ENCODE measurements around the gene TMTC3.
"Not testable (repeated sequence)": the region's sequence is repeated elsewhere in the genome, so short reads cannot be mapped to it uniquely, and the experiment has no call there.

TMTC3 gene

GRCh38 chr12:88167384-88167783 is 25.3 kb downstream of the TMTC3 start:
- no peak for DNase-seq

DNA sequence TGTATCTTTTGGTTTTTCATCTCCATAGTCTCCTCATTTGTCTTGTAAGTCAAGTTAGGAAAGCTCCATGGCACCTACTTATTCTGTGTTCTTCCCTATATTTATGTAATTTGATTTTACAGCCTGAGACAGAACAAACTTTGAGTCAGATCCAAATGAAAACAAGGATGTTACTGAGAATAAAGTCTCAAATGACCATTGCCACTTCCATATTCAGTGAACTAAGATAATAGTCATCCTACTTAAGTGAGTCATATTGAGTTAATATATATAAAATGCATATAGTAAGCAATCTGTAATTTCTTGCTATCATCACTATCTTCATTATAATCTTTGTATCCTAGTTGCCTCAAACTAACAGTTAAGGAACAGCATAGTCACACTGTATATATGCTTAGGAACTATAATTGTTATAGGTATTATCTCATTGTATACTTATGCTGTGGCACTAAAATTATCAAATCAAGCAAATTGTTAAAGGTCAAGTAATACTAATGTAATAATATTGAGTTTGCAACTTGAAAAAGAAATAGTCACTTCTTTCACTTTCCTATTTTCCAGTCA is 30.8 kb downstream of the TMTC3 start:
- DNase-seq = no peak

DNA sequence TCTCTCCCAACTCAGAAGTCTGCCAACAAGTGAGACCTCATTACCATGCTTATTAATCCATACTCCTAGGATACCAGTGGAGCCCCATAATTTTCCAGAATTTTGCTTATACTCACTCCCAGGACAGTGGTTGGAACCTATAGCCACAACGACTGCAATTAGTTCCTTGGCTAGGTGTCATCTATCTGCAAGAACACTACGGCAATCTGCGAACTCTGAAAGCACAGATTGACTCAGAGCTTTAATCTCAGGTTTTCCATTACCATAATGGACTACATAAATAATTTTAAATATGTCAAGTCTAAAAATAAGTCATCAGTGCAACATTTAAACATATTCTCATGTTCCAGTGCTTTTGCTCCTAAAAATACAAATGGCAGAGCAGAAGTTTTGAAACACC is 33.4 kb downstream of the TMTC3 start:
- no peak for DNase-seq

GRCh38 chr12:88179436-88180014 is 37.4 kb downstream of the TMTC3 start:
- no peak for DNase-seq

DNA sequence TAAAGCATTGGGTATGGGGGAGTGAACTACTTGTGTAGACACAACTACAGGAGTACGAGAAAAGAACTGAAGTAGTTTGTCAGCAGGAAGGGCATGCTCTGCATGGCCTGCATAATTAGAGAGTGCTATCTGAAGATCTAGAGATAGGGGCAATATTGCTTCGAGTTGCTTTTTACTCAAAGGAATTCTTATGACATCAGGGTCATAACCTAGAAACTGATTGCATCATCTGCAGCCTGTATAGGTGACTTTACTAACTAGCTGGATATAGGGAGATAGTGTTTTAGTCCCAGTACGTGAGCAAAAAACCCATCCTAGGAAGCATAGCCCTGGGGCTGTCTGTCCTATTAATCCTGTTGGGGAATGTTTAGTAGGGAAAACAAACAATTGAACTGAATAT is 39.8 kb downstream of the TMTC3 start:
- no peak for DNase-seq

DNA sequence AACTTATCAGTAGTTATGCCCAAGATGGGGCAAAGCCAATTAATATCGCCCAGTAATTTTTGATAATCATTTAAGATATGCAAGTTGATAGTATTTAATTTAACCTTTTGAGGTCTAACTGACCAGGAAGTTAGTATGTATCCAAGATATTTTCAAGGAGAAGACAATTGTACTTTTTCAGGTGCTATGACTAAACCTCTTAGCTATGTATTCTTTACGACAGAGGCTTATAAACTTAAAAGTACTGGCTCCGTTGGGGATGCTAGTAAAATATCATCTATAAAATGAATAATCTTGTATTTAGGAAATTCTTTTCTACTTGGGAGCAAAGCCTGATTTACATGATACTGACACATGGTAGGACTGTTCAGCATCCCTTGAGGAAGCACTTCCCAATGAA is 40.3 kb downstream of the TMTC3 start:
- no peak for DNase-seq

DNA sequence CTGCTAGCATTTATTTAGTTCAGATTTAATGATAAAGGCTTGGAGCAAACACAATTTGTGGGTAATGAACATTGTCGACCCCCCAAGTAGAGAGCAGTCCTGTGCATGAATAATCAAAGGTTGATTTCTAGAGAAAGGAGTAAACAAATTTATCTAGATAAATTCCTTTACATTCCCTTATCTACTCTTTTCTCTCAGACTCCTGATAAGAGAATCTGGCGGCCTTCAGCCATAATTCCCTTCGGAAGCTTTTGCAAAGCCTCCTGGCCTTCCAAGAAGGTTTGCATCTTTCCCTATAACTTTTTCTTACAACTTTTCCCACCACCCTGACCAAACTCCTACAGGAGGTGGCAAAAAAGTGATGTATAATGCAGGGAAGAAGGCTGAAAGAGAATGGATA is 42.1 kb downstream of the TMTC3 start:
- DNase-seq = no peak

- DNase-seq = no peak
Measured at GRCh38 chr12:88185279-88185678, 43.2 kb downstream of the TMTC3 start.

DNA sequence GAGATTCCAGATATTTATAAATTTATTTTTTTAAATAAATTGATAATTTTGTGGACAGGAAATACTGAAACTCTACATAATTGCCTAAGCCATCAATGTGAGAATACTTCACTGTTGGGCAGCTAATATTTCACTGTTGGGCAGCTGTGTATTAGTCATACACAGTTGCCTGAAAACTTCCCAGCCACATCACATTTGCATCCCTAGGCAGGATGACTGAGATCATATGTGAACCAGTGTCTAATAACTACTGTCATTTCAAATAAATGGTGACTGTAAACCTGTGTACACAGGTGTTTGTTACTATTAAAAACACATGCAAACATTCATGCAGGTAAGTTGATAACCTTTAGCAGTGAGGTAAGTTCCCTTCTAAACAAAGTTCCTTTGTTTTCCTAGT is 43.9 kb downstream of the TMTC3 start:
- peak; percentile 86 for DNase-seq

DNA sequence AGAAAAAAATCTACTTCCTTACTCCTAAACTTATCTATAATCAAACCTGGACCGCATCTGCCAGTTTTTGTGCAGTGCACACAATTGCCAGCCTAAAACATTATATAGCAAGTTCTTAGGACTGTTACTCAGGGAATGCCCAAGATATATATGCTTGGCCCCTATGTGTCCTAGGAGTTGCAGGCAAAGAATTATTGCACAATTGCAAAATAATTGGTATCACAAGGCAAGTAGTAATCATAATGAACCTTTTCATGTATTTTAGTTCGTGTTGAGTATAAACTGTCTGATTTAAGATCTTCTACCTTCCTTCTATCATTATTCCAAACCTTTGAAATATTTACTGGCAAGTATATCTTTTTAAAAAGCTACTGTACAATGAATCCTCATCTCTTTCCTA is 45.5 kb downstream of the TMTC3 start:
- DNase-seq = no peak

- no peak for DNase-seq
Measured at GRCh38 chr12:88188180-88188579, 46.1 kb downstream of the TMTC3 start.

GRCh38 chr12:88192426-88192825 is 50.3 kb downstream of the TMTC3 start:
- DNase-seq = no peak

DNA sequence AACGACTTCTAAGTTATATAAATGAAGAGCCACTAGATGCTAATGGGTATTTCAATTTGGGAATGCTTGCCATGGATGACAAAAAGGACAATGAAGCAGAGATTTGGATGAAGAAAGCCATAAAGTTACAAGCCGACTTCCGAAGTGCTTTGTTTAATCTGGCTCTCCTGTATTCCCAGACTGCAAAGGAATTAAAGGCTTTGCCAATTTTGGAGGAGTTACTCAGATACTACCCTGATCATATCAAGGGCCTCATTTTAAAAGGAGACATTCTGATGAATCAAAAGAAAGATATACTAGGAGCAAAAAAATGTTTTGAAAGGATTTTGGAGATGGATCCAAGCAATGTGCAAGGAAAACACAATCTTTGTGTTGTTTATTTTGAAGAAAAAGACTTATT is 52.8 kb downstream of the TMTC3 start:
- DNase-seq = no peak

DNA sequence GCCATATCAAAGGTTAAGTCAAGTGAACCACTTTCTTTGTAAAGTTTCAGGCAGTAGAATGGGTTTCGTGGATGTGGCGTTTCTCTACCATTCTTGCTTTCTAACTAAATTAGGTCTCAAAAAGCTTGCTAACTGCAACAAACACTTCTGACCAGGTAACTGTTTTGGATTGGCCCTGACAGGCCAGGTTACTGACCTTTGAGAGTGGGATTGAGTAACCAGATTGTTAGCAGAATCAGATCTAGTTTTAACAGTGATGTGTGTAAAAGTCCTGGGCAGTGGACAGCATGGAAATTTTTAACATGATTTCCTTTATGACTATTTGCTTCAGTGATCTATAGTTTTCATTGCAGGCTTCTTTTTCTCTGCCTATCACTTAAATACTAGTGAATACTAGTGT is 57.9 kb downstream of the TMTC3 start:
- DNase-seq = no peak

DNA sequence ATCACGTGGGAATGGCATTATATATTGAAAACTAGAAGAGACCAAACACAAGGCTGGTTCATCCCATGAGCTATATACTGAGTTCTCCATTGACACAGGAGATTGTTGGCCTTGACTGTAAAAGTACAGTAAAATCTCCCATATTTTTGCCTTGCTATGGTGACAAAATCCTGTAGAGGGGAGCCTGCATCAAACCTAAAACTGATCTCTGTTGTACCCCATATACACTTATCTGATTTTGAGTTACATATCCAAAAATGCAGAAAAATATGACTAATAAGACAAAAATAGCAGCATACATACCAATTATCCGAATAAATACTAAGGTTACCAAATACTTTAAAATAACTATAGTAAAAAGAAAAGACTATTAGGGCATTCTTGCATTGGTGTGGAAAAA is 60.4 kb downstream of the TMTC3 start:
- no peak for DNase-seq

- DNase-seq = no peak
Measured at GRCh38 chr12:88206601-88207000, 64.5 kb downstream of the TMTC3 start.

- no peak for DNase-seq
Measured at GRCh38 chr12:88207921-88208620, 66.0 kb downstream of the TMTC3 start.

GRCh38 chr12:88208661-88209060 is 66.6 kb downstream of the TMTC3 start:
- no peak for DNase-seq

GRCh38 chr12:88210311-88210710 is 68.2 kb downstream of the TMTC3 start:
- DNase-seq = not testable (repeated sequence)

DNA sequence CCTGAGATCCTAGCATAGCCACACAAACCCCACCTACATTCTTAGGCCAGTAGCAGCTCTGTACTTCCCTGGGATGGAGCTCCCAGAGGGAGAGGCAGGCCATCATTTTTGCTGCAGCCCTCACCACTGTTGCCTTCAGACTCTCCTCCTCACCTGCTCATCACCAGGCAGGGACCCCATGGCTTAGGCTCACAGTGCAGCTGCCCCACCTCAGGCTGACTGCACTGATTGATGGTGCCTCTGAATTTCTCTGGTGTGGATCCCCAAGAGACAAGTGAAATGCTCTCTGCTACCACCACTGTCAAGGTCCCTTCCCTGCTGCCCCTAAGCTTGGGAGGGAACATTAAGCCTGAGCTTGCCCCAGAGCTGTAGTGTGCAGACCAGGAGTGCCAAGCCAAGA is 76.2 kb downstream of the TMTC3 start:
- DNase-seq = no peak

DNA sequence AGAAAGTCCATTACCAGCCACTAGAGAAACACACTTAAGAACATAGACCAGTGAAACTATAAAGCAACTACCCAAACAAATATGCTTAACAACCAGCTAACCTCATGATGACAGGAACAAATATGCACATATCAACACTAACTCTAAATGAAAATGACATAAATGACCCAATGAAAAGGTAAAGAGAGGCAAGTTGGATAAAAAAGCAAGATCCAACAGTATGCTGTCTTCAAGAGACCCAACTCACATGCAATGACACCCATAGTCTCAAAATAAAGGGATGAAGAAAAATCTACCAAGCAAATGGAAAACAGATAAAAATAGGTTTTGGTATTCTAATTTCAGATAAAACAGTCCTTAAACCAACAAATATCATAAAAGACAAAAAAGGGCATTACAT is 77.8 kb downstream of the TMTC3 start:
- no peak for DNase-seq

DNA sequence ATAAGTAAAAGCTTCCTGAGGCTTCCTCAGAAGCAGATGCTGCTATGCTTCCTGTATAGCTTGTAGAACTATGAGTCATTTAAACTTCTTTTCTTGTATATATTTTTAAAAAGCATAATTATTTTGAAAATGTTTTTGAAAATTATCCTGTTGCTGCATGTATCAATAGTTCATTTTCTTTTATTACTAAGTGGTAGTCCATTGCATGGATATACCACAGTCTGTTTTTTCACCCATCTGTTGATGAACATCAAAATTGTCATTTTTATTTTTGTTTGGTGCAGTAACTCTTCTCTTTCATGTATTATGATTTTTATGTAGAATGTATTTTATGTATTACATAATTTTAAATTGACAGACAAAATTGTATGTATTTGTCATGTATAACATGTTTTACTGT is 81.4 kb downstream of the TMTC3 start:
- no peak for DNase-seq

DNA sequence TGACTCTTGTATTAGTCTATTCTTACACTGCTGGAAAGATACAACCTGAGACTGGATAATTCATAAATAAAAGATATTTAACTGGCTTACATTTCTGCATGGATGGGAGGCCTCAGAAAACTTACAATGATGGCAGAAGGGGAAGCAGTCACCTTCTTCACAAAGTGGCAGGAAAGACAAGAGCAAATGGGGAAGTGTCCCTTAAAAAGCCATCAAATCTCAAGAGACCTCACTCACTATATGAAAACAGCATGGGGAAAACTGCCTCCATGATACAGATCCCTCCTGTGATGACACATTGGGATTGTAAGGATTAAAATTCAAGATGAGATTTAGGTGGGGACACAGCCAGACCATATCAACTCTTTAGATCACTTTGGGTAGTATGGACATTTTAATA is 83.7 kb downstream of the TMTC3 start:
- no peak for DNase-seq

DNA sequence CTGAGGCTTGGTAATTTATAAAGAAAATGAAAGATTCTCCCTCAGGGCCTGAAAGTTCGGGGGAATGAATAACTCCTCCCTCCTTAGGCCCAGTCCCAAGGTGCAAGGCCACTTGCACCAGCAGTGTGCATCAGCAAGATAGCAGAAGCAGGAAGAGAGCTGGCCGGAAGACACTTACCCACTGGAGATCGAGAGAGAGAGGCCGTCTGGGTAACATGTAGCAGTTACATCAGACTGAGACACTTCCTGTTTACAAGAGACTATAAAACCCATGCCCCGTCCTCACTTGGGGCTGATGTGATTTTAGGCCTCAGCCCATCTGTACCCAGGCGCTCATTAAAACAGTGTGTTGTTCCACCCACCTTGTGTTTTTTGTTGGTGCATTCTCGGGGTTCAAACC is 85.2 kb downstream of the TMTC3 start:
- no peak for DNase-seq

DNA sequence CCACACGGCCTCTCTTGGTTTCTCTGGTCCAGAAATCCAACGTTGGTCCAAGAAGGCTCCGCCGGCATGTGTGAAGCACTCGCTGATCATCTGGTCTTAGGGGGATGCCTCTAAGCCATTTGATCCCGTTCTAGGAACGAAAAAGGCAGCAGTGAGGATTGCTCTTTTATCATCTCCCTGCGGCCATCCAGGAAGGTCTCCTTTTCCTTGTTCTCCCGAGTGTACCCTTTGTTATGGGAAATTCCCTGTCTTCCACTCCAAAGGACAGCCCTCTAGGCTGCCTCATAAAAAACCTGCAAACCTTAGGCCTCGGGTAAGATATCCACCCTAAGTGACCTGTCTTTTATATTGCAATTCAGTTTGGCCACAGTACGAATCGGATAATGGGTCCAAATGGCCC is 85.8 kb downstream of the TMTC3 start:
- DNase-seq = no peak
